AG08395 (cell line): ENCODE results near the gene WNK4.

Experiments
- DNase-seq: peaks from one replicate; pipeline ENCODE4 v3.0.0; 2012; ENCODE audit warnings: mixed read lengths, low spot score

The WNK4 gene

GRCh38 chr17:42797067-42798007 lies 16.9 kb downstream of the WNK4 start:
- no peak for DNase-seq

- DNase-seq = no peak
Measured at GRCh38 chr17:42798011-42798382, 17.6 kb downstream of the WNK4 start.

GRCh38 chr17:42798383-42799380 lies 18.3 kb downstream of the WNK4 start, which contains the start of the genes CNTD1 and COA3:
Gene CNTD1 (plus strand): TSS chr17:42798861. CDS start chr17:42799068, 207 bp downstream.
Gene COA3 (minus strand): TSS chr17:42798704. CDS start chr17:42798681, 23 bp downstream.
- peak; percentile 91 for DNase-seq

- no peak for DNase-seq
Measured at GRCh38 chr17:42803074-42803883, 22.9 kb downstream of the WNK4 start.

GRCh38 chr17:42804918-42805367 lies 24.5 kb downstream of the WNK4 start:
- DNase-seq = no peak

- DNase-seq = no peak
Measured at GRCh38 chr17:42806249-42806648, 25.8 kb downstream of the WNK4 start.

GRCh38 chr17:42809250-42809649 lies 28.8 kb downstream of the WNK4 start:
- DNase-seq = peak; percentile 96

GRCh38 chr17:42814633-42815399 lies 34.4 kb downstream of the WNK4 start:
- DNase-seq = peak; percentile 60

GRCh38 chr17:42817866-42818265 lies 37.5 kb downstream of the WNK4 start:
- no peak for DNase-seq

- DNase-seq = no peak
Measured at GRCh38 chr17:42818379-42818778, 38.0 kb downstream of the WNK4 start.

GRCh38 chr17:42819939-42820535 lies 39.6 kb downstream of the WNK4 start:
- peak; percentile 48 for DNase-seq

- DNase-seq = no peak
Measured at GRCh38 chr17:42821176-42821575, 40.8 kb downstream of the WNK4 start.

- DNase-seq = no peak
Measured at GRCh38 chr17:42827472-42827871, 47.1 kb downstream of the WNK4 start.

GRCh38 chr17:42830971-42831370 lies 50.6 kb downstream of the WNK4 start:
- DNase-seq = no peak

GRCh38 chr17:42832213-42832933 lies 52.0 kb downstream of the WNK4 start:
- DNase-seq = no peak

GRCh38 chr17:42832934-42833766 lies 52.7 kb downstream of the WNK4 start, which contains the start of gene PSME3:
Gene PSME3 (plus strand): TSS chr17:42833397. CDS start chr17:42833632, 235 bp downstream.
- DNase-seq = peak; percentile 92

GRCh38 chr17:42833767-42834422 lies 53.5 kb downstream of the WNK4 start:
- no peak for DNase-seq

- no peak for DNase-seq
Measured at GRCh38 chr17:42835732-42836131, 55.3 kb downstream of the WNK4 start.
